HG03103 (cell line): ENCODE results near the gene DHRS7.
A peak's percentile ranks its signal among the peaks of the same experiment; 100 is the strongest.

ENCODE experiments used
- ATAC-seq: cut with Tn5 transposase; IDR thresholded peaks from one replicate; pipeline ENCODE4 v1.9.1; 2021; ENCODE audit warnings: low read depth; ENCODE audit not compliant: unreplicated experiment

Gene DHRS7, protein sequence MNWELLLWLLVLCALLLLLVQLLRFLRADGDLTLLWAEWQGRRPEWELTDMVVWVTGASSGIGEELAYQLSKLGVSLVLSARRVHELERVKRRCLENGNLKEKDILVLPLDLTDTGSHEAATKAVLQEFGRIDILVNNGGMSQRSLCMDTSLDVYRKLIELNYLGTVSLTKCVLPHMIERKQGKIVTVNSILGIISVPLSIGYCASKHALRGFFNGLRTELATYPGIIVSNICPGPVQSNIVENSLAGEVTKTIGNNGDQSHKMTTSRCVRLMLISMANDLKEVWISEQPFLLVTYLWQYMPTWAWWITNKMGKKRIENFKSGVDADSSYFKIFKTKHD

GRCh38 chr14:60164712-60165546 lies at the start of gene DHRS7:
Gene DHRS7, minus strand, starts transcription at chr14:60165398. Its CDS starts 89 bp downstream, at chr14:60165309.
- ATAC-seq, result peak; percentile 75

DNA sequence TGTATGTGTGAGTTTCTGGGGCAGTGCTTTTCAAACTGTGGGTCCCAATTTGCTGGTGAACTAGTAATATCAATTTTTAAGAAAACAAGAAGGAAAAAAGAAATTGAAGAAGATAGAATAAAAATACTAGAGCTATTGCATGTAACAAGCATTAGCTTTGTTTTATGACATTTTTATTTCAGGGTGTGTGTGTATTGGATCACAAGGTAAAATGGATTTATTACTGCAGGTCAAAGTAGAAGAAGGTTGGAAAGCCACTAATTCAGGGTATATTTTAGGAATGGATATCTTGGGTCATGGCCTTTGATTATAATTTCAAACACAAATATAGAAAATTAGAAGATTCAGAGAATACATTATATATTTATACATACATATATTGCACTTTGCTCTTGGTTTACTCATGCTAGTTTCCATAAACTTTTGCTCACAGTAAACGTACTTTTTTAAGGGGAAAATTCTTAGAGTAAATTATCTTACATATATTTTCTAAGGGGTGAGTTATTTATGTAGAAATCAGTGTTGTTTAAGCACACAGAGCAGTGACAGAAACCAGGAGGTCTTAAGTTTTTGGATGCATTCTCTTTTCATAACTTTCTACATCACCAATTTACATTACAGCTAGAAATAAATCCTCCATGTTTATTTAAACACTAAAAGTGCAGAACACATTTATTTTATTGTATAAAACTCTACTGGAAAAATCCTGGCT lies 49.4 kb upstream of the DHRS7 start:
- no peak for ATAC-seq

DNA sequence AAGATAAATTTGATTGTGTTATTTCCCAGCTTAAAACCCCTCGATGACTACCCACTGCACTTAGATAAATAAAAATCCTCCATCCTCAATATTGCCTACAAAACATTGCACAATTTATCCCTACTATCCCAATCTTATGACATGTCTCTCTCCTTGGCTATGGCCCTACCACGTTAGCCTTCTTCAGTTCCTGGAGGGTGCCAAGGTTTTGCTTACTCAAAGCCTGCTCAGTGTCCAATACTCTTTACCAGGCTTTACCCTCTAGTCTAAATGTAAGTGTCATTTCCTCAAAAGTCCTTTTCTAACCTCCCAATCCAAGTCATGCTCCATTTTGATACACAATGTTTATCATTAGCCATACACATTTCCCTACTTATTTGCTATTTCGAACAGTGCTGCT lies 48.8 kb upstream of the DHRS7 start:
- no peak for ATAC-seq

DNA sequence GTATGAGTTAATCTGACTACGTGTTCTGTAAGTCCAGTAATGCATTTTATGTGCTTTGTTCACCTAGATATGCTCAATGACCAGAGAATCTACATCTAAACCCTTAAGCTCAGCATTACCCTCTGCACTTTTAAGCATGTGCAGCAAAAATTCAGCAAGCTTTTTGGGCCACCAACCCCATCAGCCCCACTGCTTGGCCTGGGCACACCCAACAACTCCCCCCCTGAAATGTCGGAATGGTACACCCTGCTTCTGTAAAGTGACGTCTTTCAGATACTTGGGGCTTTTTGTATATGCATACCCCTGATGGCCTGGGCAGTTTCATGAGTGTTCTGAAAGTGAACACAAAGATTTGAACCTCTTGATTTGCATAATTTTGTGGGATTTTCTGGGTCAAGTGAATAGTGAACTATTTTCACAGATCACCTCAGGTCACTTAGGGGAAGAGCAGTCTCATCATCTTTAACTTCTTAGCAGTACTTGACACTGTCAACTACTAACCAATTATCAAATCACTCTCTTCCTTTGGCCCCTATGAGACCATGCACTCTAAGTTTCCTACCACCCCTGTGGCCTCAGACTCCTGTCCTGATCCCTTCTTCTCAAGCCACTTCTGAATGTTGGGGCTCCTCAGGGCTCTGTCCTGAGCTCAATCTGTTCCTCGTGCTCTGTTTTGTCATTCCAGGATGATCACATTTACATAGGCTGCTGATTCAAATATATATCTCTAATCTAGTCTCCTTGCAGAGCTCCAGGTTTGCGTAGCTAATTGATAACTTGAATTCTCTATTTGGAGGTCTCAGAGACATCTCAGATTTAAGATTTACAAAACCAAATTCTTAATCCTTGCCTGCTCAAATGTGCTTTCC lies 47.5 kb upstream of the DHRS7 start:
- ATAC-seq, result peak; percentile 91

- no peak for ATAC-seq
These were observed 46.0 kb upstream of the DHRS7 start for GRCh38 chr14:60211153-60211552.

DNA sequence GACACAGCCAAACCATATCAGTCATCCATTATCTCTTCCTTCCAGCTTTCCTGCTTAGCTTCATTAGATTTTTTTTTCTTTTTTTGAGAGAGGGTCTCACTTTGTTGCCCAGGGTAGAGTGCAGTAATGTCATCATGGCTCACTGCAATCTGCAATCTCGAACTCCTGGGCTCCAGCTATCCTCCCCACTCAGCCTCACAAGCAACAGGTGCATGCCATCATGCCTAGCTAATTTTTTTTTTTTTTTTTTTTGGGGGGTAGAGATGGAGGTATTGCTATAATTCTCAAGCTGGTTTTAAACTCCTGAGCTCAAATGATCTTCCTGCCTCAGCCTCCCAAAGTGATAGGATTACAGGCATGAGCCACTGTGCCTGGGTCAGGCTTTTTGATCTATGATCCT lies 45.5 kb upstream of the DHRS7 start:
- ATAC-seq, result no peak

DNA sequence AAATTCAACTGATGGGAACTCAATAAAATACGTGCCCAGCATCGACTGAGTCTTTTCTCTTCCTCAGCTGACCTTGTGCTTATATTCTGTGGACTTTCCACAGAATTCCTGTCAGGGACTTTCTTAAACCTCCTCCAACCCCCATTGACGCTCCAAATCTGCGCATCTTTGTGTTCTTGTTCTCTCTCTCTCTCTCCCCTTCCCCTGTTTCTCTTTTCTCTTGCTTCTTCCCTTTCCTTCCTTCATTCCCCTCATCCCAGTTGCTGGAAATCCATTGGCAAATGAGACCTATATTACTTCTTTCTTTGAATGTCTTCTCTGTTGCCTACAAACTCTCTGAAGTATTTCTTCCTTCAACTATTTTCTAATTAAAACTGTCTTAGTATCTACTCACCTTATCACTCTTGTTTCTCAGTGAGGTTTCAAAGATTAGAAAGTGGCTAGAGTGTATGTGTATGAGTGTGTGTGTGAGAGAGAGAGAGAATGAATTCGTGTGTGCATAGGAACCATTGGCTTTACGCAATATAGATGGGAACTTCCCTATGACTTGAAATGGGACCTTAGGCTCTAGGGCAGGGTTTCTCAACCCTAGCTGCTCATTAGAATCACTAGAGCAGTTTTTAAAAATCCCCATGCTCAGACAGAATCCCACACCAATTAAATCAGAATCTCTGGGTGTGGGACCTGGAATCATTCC lies 41.8 kb upstream of the DHRS7 start:
- ATAC-seq, result no peak

DNA sequence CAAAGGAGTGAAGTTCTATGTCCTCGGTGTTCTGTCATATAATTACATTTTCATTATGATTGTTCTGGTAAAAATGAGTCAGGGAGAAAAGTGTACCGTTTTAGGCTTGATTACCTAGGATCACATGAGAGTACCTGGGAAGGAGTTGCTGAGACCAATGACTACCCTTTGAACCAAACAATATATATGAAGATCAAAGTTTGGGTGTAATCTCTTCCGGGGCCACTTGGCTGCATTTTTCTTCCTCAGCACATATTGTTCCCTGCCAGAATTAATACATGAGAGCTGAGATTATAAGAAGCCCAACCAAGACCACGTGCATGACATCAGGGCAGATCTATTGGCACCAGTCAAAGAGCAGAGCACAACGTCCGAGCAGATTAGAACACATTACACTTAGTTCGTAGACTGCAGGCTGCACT lies 41.1 kb upstream of the DHRS7 start:
- ATAC-seq, result no peak

- peak; percentile 62 for ATAC-seq
These were observed 39.9 kb upstream of the DHRS7 start for GRCh38 chr14:60204843-60205774.

- ATAC-seq, result peak; percentile 74
These were observed 39.1 kb upstream of the DHRS7 start for GRCh38 chr14:60204104-60204842.

DNA sequence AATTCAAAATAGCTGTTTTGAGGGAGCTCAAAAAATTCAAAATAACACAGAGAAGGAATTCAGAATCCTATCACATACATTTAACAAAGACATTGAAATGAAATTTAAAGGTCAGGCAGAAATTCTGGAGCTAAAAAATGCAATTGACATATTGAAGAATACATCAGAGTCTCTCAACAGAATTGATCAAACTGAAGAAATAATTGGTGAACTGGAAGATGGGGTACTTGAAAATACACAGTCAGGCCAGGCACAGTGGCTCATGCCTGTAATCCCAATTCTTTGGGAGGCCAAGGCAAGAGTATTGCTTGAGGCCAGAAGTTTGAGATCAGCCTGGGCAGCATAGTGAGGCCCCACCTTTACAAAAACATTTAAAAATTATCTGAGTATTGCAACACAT lies 34.1 kb upstream of the DHRS7 start:
- no peak for ATAC-seq

DNA sequence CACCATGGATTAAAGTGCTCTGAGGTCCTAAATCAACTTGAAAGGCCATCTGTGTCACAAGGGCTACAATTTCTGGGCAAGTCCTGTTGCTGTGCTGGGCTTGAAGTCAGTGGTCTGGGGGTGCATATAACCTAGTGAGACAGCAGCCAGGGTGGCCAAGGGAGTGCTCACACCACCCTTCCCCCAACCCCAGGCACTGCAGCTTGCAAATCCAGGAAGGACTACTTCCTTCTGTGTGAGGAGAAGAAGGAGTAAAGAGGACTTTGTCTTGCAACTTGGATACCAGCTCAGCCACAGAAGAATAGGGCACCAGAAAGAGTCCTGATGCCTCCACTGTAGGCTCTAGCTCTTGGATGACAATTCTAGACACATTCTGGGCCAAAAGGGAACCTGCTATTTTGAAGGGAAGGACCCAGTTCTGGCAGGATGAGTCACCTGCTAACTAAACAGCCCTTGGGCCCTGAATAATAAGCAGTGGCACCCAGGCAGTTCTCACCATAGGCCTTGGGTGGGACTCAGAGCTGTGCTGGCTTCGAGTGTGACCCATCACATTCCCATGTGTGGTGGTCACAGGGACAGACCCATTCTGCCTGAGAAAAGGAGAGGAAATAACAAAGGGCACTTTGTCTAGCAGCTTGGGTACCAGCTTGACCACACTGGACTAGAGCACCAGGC lies 32.6 kb upstream of the DHRS7 start:
- ATAC-seq, result no peak

DNA sequence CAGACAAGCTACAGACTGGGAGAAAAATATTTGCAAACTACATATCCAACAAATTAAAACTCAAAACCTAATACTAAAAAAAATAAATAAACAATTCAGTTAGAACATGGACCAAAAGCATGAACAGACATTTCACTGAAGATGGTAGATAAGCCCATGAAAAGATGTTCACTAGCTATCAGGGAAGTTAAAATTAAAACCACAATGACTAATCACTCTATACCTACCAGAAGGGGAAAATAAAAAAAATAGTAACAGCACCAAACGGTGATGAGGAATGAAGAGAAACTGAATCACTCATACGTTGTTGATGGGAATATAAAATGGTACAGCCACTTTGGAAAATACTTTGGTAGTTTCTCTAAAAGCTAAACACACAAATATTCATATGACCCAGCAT lies 31.1 kb upstream of the DHRS7 start:
- ATAC-seq, result no peak

GRCh38 chr14:60195179-60195810 lies 30.1 kb upstream of the DHRS7 start:
- ATAC-seq, result peak; percentile 69

DNA sequence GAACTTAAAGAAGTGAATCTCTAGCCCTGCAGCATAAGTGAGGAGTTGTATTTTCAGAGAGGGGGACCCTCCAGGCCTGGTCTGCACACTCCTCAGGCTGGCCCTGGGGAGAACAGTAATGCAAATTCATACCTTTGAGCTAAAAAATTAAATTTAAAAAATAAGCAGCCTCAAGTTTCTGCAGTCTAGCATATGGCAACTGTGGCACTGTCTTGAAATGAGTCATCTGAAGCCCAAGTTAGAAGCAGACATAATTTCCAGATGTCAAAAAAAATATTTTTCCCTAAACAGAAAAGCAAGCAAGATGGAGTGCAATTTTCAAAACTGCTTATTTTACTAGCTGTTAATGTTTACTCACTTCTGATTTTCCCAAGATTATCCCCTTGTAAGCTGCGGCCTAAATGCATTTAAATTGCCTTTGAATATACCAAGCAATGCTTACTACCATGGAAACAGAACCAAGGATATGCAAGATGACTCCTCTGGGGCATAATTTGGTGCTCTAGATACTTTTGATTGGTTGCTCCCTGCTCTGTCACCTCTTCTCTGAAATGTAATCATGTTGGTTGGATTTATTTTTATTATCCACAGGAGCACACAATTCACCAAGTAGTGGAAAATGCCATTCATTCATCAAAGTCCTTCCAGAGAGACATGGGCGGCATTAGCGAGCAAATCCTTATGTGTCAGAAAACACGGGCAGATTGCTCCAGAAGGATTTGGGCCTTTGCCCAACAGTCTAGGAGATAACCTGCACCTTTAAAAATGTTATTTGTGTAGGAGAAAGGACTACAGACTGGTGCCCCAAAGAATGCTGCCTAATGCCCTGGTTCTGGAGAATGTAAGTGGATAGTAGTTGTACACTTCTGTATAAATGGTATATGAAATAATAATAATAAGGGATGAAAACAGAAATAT lies 25.0 kb upstream of the DHRS7 start:
- ATAC-seq, result no peak

GRCh38 chr14:60188696-60189095 lies 23.5 kb upstream of the DHRS7 start:
- ATAC-seq, result no peak
